Measurements from ENCODE around the gene PEX14. TPM values are rescaled to one million over a fixed set of nuclear protein-coding genes. Genes with fewer than 3 reads are reported as not detected.

PEX14 gene
- total RNA-seq, 6 experiments from 2014 or later, result 10.5 to 26.5 (median 16.5) TPM

DNA sequence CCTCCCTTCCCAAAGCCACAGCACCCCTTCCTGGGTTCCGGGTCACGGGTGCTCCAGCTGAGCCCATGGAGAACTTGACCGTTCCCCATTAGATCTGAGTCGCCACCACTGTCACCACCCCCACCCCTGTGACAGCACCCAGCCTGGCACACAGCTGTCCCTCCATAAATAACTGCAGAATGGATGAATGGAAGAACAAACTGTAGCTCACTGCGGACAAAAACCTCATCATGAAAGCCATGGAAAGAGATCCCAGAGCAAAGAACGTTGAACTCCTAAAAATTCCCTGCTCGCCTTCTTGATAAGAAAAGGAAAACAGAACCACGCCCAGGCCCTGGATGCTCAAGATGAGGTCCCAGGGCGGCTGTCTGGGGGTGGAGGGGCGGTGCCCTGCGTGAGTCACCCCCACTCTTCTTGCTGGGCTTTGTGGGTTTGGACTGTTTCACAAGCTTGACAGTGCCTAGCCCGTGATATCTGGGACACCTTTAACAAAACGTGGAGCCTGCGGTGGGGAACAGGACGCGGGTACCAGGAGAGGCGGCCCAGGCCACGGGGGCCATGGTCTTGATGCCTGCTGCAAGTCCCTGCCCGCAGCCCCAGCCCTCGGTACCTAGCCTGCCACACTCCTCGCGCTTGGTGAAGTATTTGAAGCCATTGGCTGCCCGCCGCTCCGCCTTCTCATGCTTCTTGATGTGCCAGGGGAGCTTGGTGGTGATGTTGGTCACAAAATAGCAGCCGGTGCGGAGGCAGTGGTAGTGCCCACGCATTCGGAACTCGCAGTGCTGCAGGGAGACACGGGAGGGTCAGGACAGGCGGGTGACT lies 169.8 kb downstream of the PEX14 start:
- H3K36me3 ChIP-seq, result no peaks in the 10 kb centered on the region
- no peak for DNase-seq
- no peaks in the 10 kb centered on the region for H3K4me1 ChIP-seq
- H3K9me3 ChIP-seq, result no peaks in the 10 kb centered on the region
- no peak for TF ChIP-seq POLR2A (IDR thresholded peaks at IDR 0.05)
- TF ChIP-seq, protein P1, sequence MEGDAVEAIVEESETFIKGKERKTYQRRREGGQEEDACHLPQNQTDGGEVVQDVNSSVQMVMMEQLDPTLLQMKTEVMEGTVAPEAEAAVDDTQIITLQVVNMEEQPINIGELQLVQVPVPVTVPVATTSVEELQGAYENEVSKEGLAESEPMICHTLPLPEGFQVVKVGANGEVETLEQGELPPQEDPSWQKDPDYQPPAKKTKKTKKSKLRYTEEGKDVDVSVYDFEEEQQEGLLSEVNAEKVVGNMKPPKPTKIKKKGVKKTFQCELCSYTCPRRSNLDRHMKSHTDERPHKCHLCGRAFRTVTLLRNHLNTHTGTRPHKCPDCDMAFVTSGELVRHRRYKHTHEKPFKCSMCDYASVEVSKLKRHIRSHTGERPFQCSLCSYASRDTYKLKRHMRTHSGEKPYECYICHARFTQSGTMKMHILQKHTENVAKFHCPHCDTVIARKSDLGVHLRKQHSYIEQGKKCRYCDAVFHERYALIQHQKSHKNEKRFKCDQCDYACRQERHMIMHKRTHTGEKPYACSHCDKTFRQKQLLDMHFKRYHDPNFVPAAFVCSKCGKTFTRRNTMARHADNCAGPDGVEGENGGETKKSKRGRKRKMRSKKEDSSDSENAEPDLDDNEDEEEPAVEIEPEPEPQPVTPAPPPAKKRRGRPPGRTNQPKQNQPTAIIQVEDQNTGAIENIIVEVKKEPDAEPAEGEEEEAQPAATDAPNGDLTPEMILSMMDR (IDR thresholded peaks at IDR 0.05), result no peak
- no peak overlapping the region for H3K27ac ChIP-seq
- no peak for ATAC-seq
- intact Hi-C loops (cut with DNase I), result no loop called here
- no peaks in the 10 kb centered on the region for H3K27me3 ChIP-seq
- 93% methylated on average over 10 of the region's 32 CpGs for WGBS (ENCODE audit: insufficient coverage, low coverage, low lambda C conversion rate, missing lambda C conversion rate)
- no peak overlapping the region for H3K4me3 ChIP-seq

GRCh38 chr1:10646347-10646861 lies 171.7 kb downstream of the PEX14 start:
- DNase-seq, result no peak
- Histone ChIP-seq H3K9me3 (no peaks in the 10 kb centered on the region), H3K4me3 (no peak overlapping the region), H3K27me3 (no peaks in the 10 kb centered on the region), H3K4me1 (no peaks in the 10 kb centered on the region), H3K36me3 (no peaks in the 10 kb centered on the region), H3K27ac (no peak overlapping the region)
- ATAC-seq, result peak; percentile 33 to 51 (median 46)
- no peak for TF ChIP-seq POLR2A (IDR thresholded peaks at IDR 0.05)
- TF ChIP-seq, protein P1 (IDR thresholded peaks at IDR 0.05), result no peak
- intact Hi-C loops (cut with DNase I), result no loop called here
- WGBS (ENCODE audit: insufficient coverage, low coverage, low lambda C conversion rate, missing lambda C conversion rate), result 83% methylated on average over 4 of the region's 12 CpGs

GRCh38 chr1:10647414-10648170 lies 172.8 kb downstream of the PEX14 start:
- WGBS (ENCODE audit: insufficient coverage, low coverage, low lambda C conversion rate, missing lambda C conversion rate), result 92% methylated on average over 15 of the region's 38 CpGs
- intact Hi-C loops (cut with DNase I), result no loop called here
- H3K36me3 ChIP-seq, result no peaks in the 10 kb centered on the region
- TF ChIP-seq, protein P1 (IDR thresholded peaks at IDR 0.05), result no peak
- TF ChIP-seq POLR2A (IDR thresholded peaks at IDR 0.05), result no peak
- H3K27ac ChIP-seq, result no peak overlapping the region
- H3K9me3 ChIP-seq, result no peaks in the 10 kb centered on the region
- no peaks in the 10 kb centered on the region for H3K4me1 ChIP-seq
- no peaks in the 10 kb centered on the region for H3K27me3 ChIP-seq
- no peak for ATAC-seq
- no peak for DNase-seq
- no peak overlapping the region for H3K4me3 ChIP-seq

DNA sequence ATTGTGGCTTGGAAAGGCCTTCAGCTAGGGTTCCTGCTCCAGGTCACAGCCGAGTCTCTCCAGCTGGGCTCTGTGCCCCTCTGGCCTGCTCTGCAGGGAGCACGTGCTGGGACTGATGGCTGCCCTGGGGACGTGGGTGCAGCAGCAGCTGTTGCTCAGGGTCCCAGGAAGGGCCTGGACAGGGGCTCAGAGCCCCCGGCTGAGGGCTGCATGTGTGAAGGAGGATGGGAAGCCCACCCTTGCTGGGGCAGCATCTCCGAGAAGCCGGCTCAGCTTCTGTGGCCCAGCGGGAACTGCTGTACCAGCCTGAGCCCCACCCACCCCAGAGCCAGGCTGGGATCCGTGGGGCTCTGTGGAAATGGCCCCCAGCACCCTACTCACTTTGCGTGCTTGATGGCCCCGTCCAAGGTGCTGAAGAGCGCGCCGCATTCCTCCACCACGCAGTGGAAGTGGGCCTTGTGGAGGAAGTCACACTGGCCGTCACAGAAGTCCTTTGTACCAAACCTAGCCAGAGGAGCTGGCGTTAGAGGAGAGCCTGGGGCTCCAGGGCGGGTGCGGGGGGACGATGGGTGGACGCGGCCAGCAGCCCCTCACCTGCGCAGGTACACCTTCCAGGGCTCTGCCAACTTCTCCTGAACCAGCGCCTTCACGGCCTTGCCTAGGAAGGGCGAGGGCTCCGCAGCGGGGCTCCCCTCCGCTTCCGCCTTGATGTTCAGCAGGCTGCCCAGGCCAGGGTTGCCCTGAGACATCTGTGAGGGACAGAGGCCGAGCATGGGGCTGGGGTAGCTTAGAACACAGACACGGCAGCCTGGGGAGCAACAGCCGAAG lies 174.2 kb downstream of the PEX14 start:
- H3K36me3 ChIP-seq, result no peaks in the 10 kb centered on the region
- intact Hi-C loops (cut with DNase I), result no loop called here
- WGBS (ENCODE audit: insufficient coverage, low coverage, low lambda C conversion rate, missing lambda C conversion rate), result no CpG with 5 or more reads among the region's 32 CpGs
- ATAC-seq (no peak), DNase-seq (no peak)
- no peaks in the 10 kb centered on the region for H3K27me3 ChIP-seq
- no peak for TF ChIP-seq POLR2A (IDR thresholded peaks at IDR 0.05)
- TF ChIP-seq, protein P1 (IDR thresholded peaks at IDR 0.05), result no peak
- no peaks in the 10 kb centered on the region for H3K4me1 ChIP-seq
- no peak overlapping the region for H3K27ac ChIP-seq
- no peaks in the 10 kb centered on the region for H3K9me3 ChIP-seq
- no peak overlapping the region for H3K4me3 ChIP-seq
